ENCODE data around the gene DNAJC24.
"Not testable (repeated sequence)": the region's sequence is repeated elsewhere in the genome, so short reads cannot be mapped to it uniquely, and the experiment has no call there.

DNAJC24 gene, protein sequence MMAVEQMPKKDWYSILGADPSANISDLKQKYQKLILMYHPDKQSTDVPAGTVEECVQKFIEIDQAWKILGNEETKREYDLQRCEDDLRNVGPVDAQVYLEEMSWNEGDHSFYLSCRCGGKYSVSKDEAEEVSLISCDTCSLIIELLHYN

GRCh38 chr11:31369348-31370329 lies at the start of gene DNAJC24, which contains the start of gene DCDC1:
Gene DNAJC24 (plus strand): TSS chr11:31369860. CDS start chr11:31370749, 889 bp downstream.
Gene DCDC1 (minus strand): TSS chr11:31369739. CDS start chr11:31328280, 41,459 bp downstream.
- FAIRE-seq = peak; percentile 74

DNA sequence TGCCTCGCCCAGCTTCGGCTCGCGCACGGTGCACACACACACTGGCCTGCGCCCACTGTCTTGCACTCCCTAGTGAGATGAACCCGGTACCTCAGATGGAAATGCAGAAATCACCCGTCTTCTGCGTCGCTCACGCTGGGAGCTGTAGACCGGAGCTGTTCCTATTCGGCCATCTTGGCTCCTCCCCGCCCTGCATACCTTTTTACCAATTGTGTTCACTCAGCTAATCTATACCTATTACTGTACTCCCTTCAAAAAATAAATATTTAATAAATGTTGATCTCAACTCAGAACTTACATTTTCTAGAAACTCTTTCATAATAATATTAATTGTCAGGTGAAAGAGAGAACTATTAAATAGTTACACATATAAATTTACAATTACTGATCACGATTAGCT lies 48.2 kb upstream of the DNAJC24 start:
- FAIRE-seq = not testable (repeated sequence)

- no peak for FAIRE-seq
Measured at GRCh38 chr11:31323145-31323544, 46.5 kb upstream of the DNAJC24 start.

DNA sequence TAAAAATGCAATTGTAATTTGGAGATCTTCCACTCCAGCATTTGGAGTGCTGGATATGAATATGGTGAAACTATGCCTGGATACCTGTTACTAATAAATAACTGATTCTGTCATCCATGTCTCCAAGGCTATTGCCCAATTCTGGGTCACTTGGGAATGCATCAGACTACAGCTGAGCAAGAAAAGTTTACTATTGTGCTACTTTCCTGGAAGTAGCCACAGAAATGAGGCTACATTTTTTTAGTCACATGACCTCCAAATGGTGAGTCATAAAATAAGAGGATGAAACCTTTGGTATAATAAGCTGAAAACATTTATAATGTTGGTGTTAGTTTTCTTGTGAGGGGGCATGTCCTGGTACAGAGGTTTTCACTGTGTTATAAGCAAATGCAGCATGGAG lies 44.5 kb upstream of the DNAJC24 start:
- no peak for FAIRE-seq

DNA sequence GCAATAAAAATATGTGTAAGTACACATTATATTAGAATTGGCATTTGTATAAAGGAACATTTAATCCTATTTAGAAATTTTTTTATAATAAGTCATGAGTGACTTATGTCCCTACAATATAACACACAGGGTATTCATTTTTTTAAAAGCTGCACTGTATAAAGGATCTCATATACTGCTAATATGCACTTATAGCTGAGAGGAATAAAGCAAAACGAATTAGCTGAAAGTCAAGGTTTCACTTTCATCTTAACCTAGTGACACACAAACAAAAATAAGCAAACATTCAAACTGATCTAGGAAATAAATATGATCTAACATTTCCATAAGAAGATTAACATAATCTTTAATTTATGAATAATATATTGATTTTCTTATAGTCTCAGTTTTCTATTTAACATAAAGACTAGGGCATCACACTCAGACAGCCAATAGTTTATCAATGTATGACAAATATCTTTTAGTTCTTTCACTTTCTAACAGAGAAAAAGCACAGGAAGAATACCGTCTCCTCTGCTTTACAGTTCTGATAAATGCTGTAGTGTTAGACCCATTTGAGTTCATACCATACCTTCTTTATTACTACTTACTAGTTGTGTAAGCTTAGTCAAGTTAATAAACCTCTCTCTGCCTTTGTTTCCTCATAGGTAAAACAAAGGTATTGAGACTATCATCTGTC lies 43.1 kb upstream of the DNAJC24 start:
- FAIRE-seq = no peak

- FAIRE-seq = no peak
Measured at GRCh38 chr11:31327417-31327816, 42.2 kb upstream of the DNAJC24 start.

DNA sequence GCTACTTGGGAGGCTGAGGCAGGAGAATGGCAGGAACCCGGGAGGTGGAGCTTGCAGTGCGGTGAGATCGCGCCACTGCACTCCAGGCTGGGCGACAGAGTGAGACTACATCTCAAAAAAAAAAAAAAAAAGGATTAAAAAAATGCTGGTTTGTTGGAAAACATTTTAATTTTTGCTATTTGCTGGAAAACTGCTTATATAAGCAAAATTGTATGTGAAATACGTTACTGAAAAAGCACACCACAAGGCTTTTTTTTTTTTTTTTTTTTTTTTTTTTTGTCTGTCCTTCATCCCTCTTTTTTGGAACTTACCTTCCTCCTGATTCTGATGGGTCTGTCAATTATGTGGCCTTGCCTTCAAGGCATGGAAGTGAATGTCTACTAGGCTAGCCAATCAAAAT lies 41.0 kb upstream of the DNAJC24 start:
- no peak for FAIRE-seq

DNA sequence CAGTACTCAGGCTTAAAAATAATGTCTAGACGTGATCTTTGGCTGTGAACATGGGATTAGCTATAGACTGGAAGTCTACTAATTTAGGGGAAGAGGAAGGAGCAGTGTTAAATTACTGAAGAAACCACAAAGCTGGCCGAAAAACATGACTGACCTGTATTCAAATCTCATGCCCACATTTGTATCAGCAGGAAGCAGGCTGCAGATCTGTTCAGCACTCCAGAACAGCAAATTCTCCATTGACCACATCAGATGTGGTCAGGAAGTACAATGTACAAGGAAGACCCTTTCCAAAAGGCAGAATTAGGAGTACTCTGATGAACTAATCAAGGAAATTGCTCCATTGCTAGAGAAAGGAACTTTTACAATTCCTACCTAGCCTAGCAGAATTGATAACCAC lies 31.9 kb upstream of the DNAJC24 start:
- FAIRE-seq = no peak

DNA sequence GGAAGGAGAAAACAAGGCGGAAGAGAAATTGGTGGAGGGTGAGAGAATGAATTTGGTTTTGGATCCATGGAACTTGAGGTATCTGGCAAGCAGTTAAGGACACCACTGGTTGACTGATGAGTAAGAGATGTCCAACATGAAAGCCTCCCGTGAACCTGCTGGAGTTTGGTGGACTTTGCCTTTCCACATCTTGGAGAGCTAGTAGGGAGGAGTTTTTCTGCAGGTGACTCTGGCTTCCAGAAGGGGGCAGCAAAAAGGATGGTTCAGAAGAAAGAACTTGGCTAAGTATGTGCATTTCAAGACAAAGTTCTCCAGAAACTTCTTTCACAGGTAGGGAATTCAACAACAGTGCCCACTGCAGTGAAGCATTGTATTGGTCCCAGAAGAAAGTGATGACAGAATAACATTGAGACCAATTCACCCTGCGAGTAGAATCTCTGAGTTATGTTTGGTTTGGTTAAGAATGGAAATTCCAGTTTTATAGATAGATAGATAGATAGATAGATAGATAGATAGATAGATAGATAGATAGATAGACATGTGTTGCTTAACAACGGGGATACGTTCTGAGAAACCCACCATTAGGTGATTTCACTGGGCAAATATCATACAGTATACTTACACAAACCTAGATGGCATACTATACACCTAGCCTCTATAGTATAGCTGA lies 28.6 kb upstream of the DNAJC24 start:
- FAIRE-seq = no peak

GRCh38 chr11:31351168-31351567 lies 18.5 kb upstream of the DNAJC24 start:
- FAIRE-seq = no peak

GRCh38 chr11:31355131-31355530 lies 14.5 kb upstream of the DNAJC24 start:
- FAIRE-seq = no peak

- FAIRE-seq = no peak
Measured at GRCh38 chr11:31355817-31356216, 13.8 kb upstream of the DNAJC24 start.

GRCh38 chr11:31361743-31362142 lies 7.9 kb upstream of the DNAJC24 start:
- no peak for FAIRE-seq

GRCh38 chr11:31366795-31367194 lies 2.9 kb upstream of the DNAJC24 start:
- FAIRE-seq = no peak

GRCh38 chr11:31375879-31376278 lies 6.2 kb downstream of the DNAJC24 start:
- FAIRE-seq = no peak

- FAIRE-seq = no peak
Measured at GRCh38 chr11:31383116-31383515, 13.5 kb downstream of the DNAJC24 start.

DNA sequence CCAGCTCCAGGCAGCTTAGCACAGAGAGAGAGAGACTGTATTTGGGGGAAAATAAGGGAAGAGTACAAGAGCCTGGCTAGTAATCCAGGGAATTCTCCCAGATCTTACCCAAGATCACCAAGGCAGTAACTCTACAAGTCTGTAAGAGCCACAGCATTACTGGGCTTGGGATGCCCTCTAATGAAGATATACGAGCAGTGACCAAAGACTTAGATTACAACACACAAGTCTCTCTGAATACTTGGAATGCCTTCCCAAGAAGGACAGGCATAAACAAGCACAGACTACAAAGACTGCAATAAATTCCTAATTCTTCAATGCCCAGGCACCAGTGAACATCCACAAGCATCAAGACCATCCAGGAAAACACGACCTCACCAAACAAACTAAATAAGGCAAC lies 17.7 kb downstream of the DNAJC24 start:
- no peak for FAIRE-seq

DNA sequence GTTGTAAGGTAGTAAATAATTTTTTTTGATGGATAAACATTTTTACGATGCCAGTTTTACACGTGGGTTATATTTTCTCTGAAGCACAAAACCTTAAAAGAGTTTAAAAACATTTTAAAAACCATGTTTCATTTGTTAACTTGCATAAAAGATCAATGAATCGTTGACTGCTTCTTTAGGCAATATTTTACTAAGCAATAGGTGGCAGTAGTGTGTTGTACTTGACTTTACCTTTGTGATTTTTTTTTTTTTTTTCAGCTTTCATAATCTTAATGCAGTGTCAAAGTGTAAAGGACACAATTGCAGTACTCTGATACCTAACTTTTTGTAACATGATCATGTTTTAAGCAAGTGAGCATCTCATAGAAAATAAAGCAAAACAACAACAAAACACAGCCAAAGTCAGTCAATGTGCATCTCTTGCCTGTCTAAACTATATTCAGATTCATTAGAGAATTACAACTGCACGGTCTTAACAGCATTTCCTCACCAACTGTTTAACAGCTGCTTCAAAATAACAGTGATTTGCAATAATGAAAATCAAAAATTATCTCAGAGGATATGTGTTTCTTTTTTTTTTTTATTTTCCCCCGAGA lies 27.7 kb downstream of the DNAJC24 start:
- peak; percentile 91 for FAIRE-seq

GRCh38 chr11:31404614-31405013 lies 35.0 kb downstream of the DNAJC24 start:
- FAIRE-seq = peak; percentile 95

- no peak for FAIRE-seq
Measured at GRCh38 chr11:31408201-31408600, 38.5 kb downstream of the DNAJC24 start.

- FAIRE-seq = no peak
Measured at GRCh38 chr11:31412946-31413345, 43.3 kb downstream of the DNAJC24 start.

GRCh38 chr11:31414338-31414737 lies 44.7 kb downstream of the DNAJC24 start:
- no peak for FAIRE-seq
